ENCODE results near the gene C1orf74.

GRCh38 chr1:209741889-209742288 is 42.5 kb downstream of the C1orf74 start:
- no peak for TF ChIP-seq POLR2A (IDR thresholded peaks at IDR 0.05)
- no peak for TF ChIP-seq CTCF (IDR thresholded peaks at IDR 0.05 in 4 of 5, conservative IDR thresholded peaks at IDR 0.05 in 1 of 5)
